ENCODE measurements around the gene PSMG4.

- TF ChIP-seq GATA2 (IDR thresholded peaks at IDR 0.05; ENCODE audit: low read depth, low read length): no peak
- TF ChIP-seq GATA3 (IDR thresholded peaks at IDR 0.05; ENCODE audit: low read depth, low read length): no peak
These were observed 5.2 kb upstream of the PSMG4 start for GRCh38 chr6:3253597-3253961.

Data from SH-SY5Y (cell line).